Measurements from ENCODE around the gene GLYR1. TPM values are rescaled to one million over a fixed set of nuclear protein-coding genes. Genes with fewer than 3 reads are reported as not detected.

GLYR1 gene
- polyA plus RNA-seq, 2 of the 4 experiments (the other 2 are of a cell fraction) = 37.1 to 55.1 TPM

GRCh38 chr16:4874666-4875065 is 27.6 kb upstream of the GLYR1 start:
- CTCF ChIA-PET = interaction anchor here (1.1 to 2.6 kb wide), 5 partner anchors 8 to 97 kb away, joined by 3 to 10 read pairs (median 5); no protein-coding TSS in a partner anchor
- Histone ChIP-seq H3K27ac (no peak overlapping the region), H3K9me3 (no peaks in the 10 kb centered on the region), H3K4me3 (no peak overlapping the region), H3K4me2 (no peak overlapping the region), H3K4me1 (no peaks in the 10 kb centered on the region)
- 89% methylated on average over 8 of the region's 8 CpGs for WGBS (ENCODE audit: missing lambda C conversion rate)
- ATAC-seq = no peak; a peak in 1 of 6 replicates
- TF ChIP-seq ZSCAN20 (CRISPR knock-in tag; IDR thresholded peaks at IDR 0.05) (no peak), POLR2AphosphoS2 (conservative IDR thresholded peaks at IDR 0.05; ENCODE audit: low read length) (no peak), CHD4 (IDR thresholded peaks at IDR 0.05; ENCODE audit: borderline replicate concordance) (no peak), KDM5A (IDR thresholded peaks at IDR 0.05) (no peak), MYC (IDR thresholded peaks at IDR 0.05; ENCODE audit: borderline replicate concordance, low read length) (no peak), HDAC2 (IDR thresholded peaks at IDR 0.05) (no peak), HOXA7 (CRISPR knock-in tag; IDR thresholded peaks at IDR 0.05) (no peak), USF2 (IDR thresholded peaks at IDR 0.05) (no peak), FOXS1 (CRISPR knock-in tag; IDR thresholded peaks at IDR 0.05) (no peak), RAD21 (conservative IDR thresholded peaks at IDR 0.05 in 1 of 2, IDR thresholded peaks at IDR 0.05 in 1 of 2) (no peak), BHLHE40 (IDR thresholded peaks at IDR 0.05; ENCODE audit: low read depth, low read length) (no peak), TP53 (CRISPR knock-in tag; IDR thresholded peaks at IDR 0.05) (no peak), RARB (CRISPR knock-in tag; IDR thresholded peaks at IDR 0.05) (no peak)
- TF ChIP-seq, protein P1, sequence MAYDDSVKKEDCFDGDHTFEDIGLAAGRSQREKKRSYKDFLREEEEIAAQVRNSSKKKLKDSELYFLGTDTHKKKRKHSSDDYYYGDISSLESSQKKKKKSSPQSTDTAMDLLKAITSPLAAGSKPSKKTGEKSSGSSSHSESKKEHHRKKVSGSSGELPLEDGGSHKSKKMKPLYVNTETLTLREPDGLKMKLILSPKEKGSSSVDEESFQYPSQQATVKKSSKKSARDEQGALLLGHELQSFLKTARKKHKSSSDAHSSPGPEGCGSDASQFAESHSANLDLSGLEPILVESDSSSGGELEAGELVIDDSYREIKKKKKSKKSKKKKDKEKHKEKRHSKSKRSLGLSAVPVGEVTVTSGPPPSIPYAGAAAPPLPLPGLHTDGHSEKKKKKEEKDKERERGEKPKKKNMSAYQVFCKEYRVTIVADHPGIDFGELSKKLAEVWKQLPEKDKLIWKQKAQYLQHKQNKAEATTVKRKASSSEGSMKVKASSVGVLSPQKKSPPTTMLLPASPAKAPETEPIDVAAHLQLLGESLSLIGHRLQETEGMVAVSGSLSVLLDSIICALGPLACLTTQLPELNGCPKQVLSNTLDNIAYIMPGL (CRISPR knock-in tag; IDR thresholded peaks at IDR 0.05; ENCODE audit: borderline replicate concordance) = no peak
- TF ChIP-seq, protein P2, sequence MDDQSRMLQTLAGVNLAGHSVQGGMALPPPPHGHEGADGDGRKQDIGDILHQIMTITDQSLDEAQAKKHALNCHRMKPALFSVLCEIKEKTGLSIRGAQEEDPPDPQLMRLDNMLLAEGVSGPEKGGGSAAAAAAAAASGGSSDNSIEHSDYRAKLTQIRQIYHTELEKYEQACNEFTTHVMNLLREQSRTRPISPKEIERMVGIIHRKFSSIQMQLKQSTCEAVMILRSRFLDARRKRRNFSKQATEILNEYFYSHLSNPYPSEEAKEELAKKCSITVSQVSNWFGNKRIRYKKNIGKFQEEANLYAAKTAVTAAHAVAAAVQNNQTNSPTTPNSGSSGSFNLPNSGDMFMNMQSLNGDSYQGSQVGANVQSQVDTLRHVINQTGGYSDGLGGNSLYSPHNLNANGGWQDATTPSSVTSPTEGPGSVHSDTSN (IDR thresholded peaks at IDR 0.05) = no peak
- FAIRE-seq = no peak
- no peak for DNase-seq (ENCODE audit: low read depth in 1 of 2, low spot score in 1 of 2)
- POLR2A ChIA-PET = no interaction called here

GRCh38 chr16:4873091-4873490 is 26.0 kb upstream of the GLYR1 start:
- no peak overlapping the region for H3K27ac ChIP-seq
- ChIA-PET POLR2A (no interaction called here), CTCF (interaction anchor here (0.8 to 2.6 kb wide), 5 partner anchors 8 to 83 kb away, joined by 3 to 10 read pairs (median 4); no protein-coding TSS in a partner anchor)
- ATAC-seq = no peak
- peaks cover 2% of the 10 kb centered on the region for H3K4me1 ChIP-seq
- H3K9me3 ChIP-seq = no peaks in the 10 kb centered on the region
- no peak overlapping the region for H3K4me2 ChIP-seq
- TF ChIP-seq NPAS2 (CRISPR knock-in tag; IDR thresholded peaks at IDR 0.05; ENCODE audit: borderline replicate concordance) = no peak
- no peak for TF ChIP-seq ESRRA (IDR thresholded peaks at IDR 0.05; ENCODE audit: borderline replicate concordance, low read length)
- TF ChIP-seq TP53 (CRISPR knock-in tag; IDR thresholded peaks at IDR 0.05) = no peak
- TF ChIP-seq HOXA7 (CRISPR knock-in tag; IDR thresholded peaks at IDR 0.05) = no peak
- no peak for TF ChIP-seq EHMT2 (IDR thresholded peaks at IDR 0.05; ENCODE audit: low read depth)
- no peak for TF ChIP-seq PHF8 (IDR thresholded peaks at IDR 0.05; ENCODE audit: borderline replicate concordance, low read depth)
- no peak for TF ChIP-seq FOSB (CRISPR knock-in tag; IDR thresholded peaks at IDR 0.05)
- no peak for TF ChIP-seq RFX5 (IDR thresholded peaks at IDR 0.05)
- TF ChIP-seq, protein P3, sequence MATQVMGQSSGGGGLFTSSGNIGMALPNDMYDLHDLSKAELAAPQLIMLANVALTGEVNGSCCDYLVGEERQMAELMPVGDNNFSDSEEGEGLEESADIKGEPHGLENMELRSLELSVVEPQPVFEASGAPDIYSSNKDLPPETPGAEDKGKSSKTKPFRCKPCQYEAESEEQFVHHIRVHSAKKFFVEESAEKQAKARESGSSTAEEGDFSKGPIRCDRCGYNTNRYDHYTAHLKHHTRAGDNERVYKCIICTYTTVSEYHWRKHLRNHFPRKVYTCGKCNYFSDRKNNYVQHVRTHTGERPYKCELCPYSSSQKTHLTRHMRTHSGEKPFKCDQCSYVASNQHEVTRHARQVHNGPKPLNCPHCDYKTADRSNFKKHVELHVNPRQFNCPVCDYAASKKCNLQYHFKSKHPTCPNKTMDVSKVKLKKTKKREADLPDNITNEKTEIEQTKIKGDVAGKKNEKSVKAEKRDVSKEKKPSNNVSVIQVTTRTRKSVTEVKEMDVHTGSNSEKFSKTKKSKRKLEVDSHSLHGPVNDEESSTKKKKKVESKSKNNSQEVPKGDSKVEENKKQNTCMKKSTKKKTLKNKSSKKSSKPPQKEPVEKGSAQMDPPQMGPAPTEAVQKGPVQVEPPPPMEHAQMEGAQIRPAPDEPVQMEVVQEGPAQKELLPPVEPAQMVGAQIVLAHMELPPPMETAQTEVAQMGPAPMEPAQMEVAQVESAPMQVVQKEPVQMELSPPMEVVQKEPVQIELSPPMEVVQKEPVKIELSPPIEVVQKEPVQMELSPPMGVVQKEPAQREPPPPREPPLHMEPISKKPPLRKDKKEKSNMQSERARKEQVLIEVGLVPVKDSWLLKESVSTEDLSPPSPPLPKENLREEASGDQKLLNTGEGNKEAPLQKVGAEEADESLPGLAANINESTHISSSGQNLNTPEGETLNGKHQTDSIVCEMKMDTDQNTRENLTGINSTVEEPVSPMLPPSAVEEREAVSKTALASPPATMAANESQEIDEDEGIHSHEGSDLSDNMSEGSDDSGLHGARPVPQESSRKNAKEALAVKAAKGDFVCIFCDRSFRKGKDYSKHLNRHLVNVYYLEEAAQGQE (IDR thresholded peaks at IDR 0.05) = no peak
- no peak for TF ChIP-seq KDM5A (IDR thresholded peaks at IDR 0.05)
- no peak for TF ChIP-seq HDAC2 (IDR thresholded peaks at IDR 0.05)
- TF ChIP-seq NFE2L2 (conservative IDR thresholded peaks at IDR 0.05; ENCODE audit: low read length) = no peak
- TF ChIP-seq ATOH8 (CRISPR knock-in tag; IDR thresholded peaks at IDR 0.05; ENCODE audit: low read depth) = no peak
- TF ChIP-seq NR3C1 (IDR thresholded peaks at IDR 0.05) = no peak
- WGBS (ENCODE audit: missing lambda C conversion rate) = 69% methylated on average over 3 of the region's 3 CpGs
- no peak for DNase-seq (ENCODE audit: low read depth in 1 of 2, low spot score in 1 of 2)
- no peak for FAIRE-seq
- H3K4me3 ChIP-seq = no peak overlapping the region

Measured in A549 (cell line).